SU-DHL-6 (cell line): Measurements from ENCODE around the gene CLCNKB.

Source experiments
- CTCF ChIP-seq: fragments of 200-600 bp; sonication (generic); IDR thresholded peaks from one replicate; pipeline ENCODE4 v1.5.1; 2017; ENCODE audit warnings: antibody characterized with exemption, mild to moderate bottlenecking, low read length, moderate library complexity; ENCODE audit not compliant: insufficient read depth, poor library complexity, severe bottlenecking
- EZH2phosphoT487 ChIP-seq: fragments of 200-600 bp; sonication (generic), shearing (Covaris generic); conservative IDR thresholded peaks from 2 replicates; pipeline ENCODE4 v1.6.1; 2018; ENCODE audit warnings: mild to moderate bottlenecking, antibody characterized with exemption, low read length, moderate library complexity, mixed read lengths

GRCh38 chr1:16101623-16102022, 58.0 kb downstream of the CLCNKB start:
- TF ChIP-seq CTCF = no peak
- no peak for TF ChIP-seq EZH2phosphoT487
